GM12878 (cell line): ENCODE measurements around the gene ADD2. TPM values are rescaled to one million over a fixed set of nuclear protein-coding genes. Genes with fewer than 3 reads are reported as not detected.

Source experiments
- ATAC-seq: fragments of 200-7000 bp; cut with Tn5 transposase; 3 replicates; pipeline ENCODE4 v1.9.1; 2020; ENCODE audit warnings: mild to moderate bottlenecking, moderate library complexity
- BruUV-seq: library from RNA; stranded (reverse); fragments of 400-500 nt; replicated peaks from 2 replicates; lab custom pipeline; 2021; lab: Mats Ljungman, UMichigan
- CTCF ChIA-PET: fragments of 300-600 bp; sonication (Branson Sonifier 250); formaldehyde crosslinking; extraction: SDS; loops from one replicate; lab custom pipeline; 2021; ENCODE audit warnings: inconsistent platforms; lab: Yijun Ruan, JAX
- POLR2A ChIA-PET: fragments of 350-600 bp; formaldehyde crosslinking; extraction: SDS; loops from one replicate; lab custom pipeline; 2021; ENCODE audit warnings: inconsistent platforms; lab: Charles Lee
- RAD21 ChIA-PET: fragments of 300-600 bp; sonication (Branson Sonifier 250); formaldehyde crosslinking; loops from one replicate; lab custom pipeline; 2023; ENCODE audit warnings: antibody characterized with exemption; ENCODE audit not compliant: unreplicated experiment; lab: Charles Lee
- SMC1A ChIA-PET: fragments of 300-600 bp; sonication (Branson Sonifier 250); formaldehyde crosslinking; loops from one replicate; lab custom pipeline; 2023; ENCODE audit not compliant: unreplicated experiment, uncharacterized antibody; lab: Charles Lee
- DNase-seq: peaks from one replicate; pipeline ENCODE4 v3.0.0-alpha.2; 2011; ENCODE audit warnings: low read depth, low spot score
- FAIRE-seq: peaks from 3 replicates; lab custom pipeline; 2011; peaks lifted over from hg19 to GRCh38; lab: Jason Lieb, UNC
- H2AFZ ChIP-seq: 2 replicates; pipeline ENCODE4 v1.6.0; 2011; ENCODE audit warnings: low read depth, low read length, control low read depth; ENCODE audit not compliant: control insufficient read depth
- H3K27ac ChIP-seq: 2 replicates; pipeline ENCODE4 v1.5.1; 2011; ENCODE audit warnings: control low read depth; ENCODE audit not compliant: control insufficient read depth, insufficient read depth
- H3K27me3 ChIP-seq, 2 experiments: replicated peaks in 1 of 2; 2 replicates each; pipeline versions ENCODE4 v1.6.0 to v1.6.1; 2011; ENCODE audit warnings: low read length in 1 of 2; ENCODE audit not compliant: control insufficient read depth in 2 of 2, insufficient read depth in 2 of 2
- H3K36me3 ChIP-seq, 2 experiments: 2 replicates each; pipeline ENCODE4 v1.5.1; 2011; ENCODE audit warnings: low read length in 1 of 2; ENCODE audit not compliant: control insufficient read depth in 2 of 2, insufficient read depth in 2 of 2
- H3K4me1 ChIP-seq: 2 replicates; pipeline ENCODE4 v1.6.1; 2011; ENCODE audit warnings: mild to moderate bottlenecking, low read length, moderate library complexity, mixed read lengths; ENCODE audit not compliant: control insufficient read depth, insufficient read depth
- H3K4me2 ChIP-seq: 2 replicates; pipeline ENCODE4 v1.6.0; 2011; ENCODE audit warnings: control low read depth; ENCODE audit not compliant: control insufficient read depth, insufficient read depth
- H3K4me3 ChIP-seq: fragments of 200-600 bp; sonication (generic); 2 replicates; pipeline ENCODE4 v1.5.1; 2016
- H3K79me2 ChIP-seq: 2 replicates; pipeline ENCODE4 v1.6.0; 2011; ENCODE audit warnings: low read length; ENCODE audit not compliant: control insufficient read depth, insufficient read depth
- H3K9ac ChIP-seq: 2 replicates; pipeline ENCODE4 v1.8.0; 2011; ENCODE audit warnings: low read length, control low read depth, mixed read lengths; ENCODE audit not compliant: control insufficient read depth, insufficient read depth
- H3K9me3 ChIP-seq: replicated peaks from 3 replicates; pipeline ENCODE4 v1.5.1; 2011; ENCODE audit warnings: mild to moderate bottlenecking, low read length; ENCODE audit not compliant: control insufficient read depth, insufficient read depth
- H4K20me1 ChIP-seq: 2 replicates; pipeline ENCODE4 v1.6.0; 2011; ENCODE audit not compliant: control insufficient read depth, insufficient read depth
- BHLHE40 ChIP-seq, 2 experiments: fragments of 450-650 bp in 1 of 2; IDR thresholded peaks; 2 replicates each; pipeline ENCODE4 v1.6.1; 2011 to 2017; ENCODE audit warnings: low read depth in 2 of 2, borderline replicate concordance in 1 of 2, improper control_type of control experiment in 1 of 2, low read length in 1 of 2, mild to moderate bottlenecking in 1 of 2
- CBX5 ChIP-seq: sonication (generic); IDR thresholded peaks from 2 replicates; pipeline ENCODE4 v1.6.1; 2016; ENCODE audit warnings: low read depth, moderate library complexity, mild to moderate bottlenecking, inconsistent platforms
- CEBPB ChIP-seq, 2 experiments: fragments of 150-350 bp in 1 of 2; IDR thresholded peaks; 2 replicates each; pipeline ENCODE4 v1.6.1; 2012 to 2014; ENCODE audit warnings: low read depth in 2 of 2, low read length in 2 of 2, borderline replicate concordance in 1 of 2, inconsistent platforms in 1 of 2
- CHD4 ChIP-seq: fragments of 200-600 bp; sonication (generic); IDR thresholded peaks from 2 replicates; pipeline ENCODE4 v1.6.1; 2016; ENCODE audit warnings: mild to moderate bottlenecking
- EED ChIP-seq: sonication (generic); IDR thresholded peaks from 2 replicates; pipeline ENCODE4 v1.6.1; 2016; ENCODE audit warnings: antibody characterized with exemption, low read depth
- EP300 ChIP-seq, 2 experiments: fragments of 150-350 bp in 1 of 2; IDR thresholded peaks; 2 replicates each; pipeline ENCODE4 v1.6.1; 2011 to 2012; ENCODE audit warnings: low read depth in 2 of 2, low read length in 2 of 2, borderline replicate concordance in 1 of 2, improper control_type of control experiment in 1 of 2, inconsistent platforms in 1 of 2; ENCODE audit not compliant: control insufficient read depth in 1 of 2
- KDM1A ChIP-seq: fragments of 200-600 bp; sonication (generic); IDR thresholded peaks from 2 replicates; pipeline ENCODE4 v1.6.1; 2016; ENCODE audit warnings: borderline replicate concordance
- PAX5 ChIP-seq: IDR thresholded peaks from 2 replicates; pipeline ENCODE4 v1.6.1; 2011; ENCODE audit warnings: low read depth, low read length, borderline replicate concordance
- POU2F2 ChIP-seq: IDR thresholded peaks from 3 replicates; pipeline ENCODE4 v1.6.1; 2011; ENCODE audit warnings: low read depth, mild to moderate bottlenecking, low read length, borderline replicate concordance
- ZNF592 ChIP-seq: fragments of 450-650 bp; IDR thresholded peaks from 2 replicates; pipeline ENCODE4 v1.6.1; 2017; ENCODE audit warnings: mild to moderate bottlenecking, moderate library complexity
- WGBS: methylation state at CpG from one replicate; pipeline ENCODE4 v1.1.6; 2016; ENCODE audit warnings: low lambda C conversion rate; ENCODE audit not compliant: insufficient replicate concordance, insufficient coverage; ENCODE audit errors: missing lambda C conversion rate; 5-methylcytosine and 5-hydroxymethylcytosine counted together
- in situ Hi-C: fragments of 300-500 bp; cut with MboI; formaldehyde crosslinking; loops from 9 replicates; pipeline ENCODE4 v1.14.3; 2018; ENCODE audit warnings: mixed read lengths
- intact Hi-C: fragments of 100-400 bp; cut with micrococcal nuclease; formaldehyde crosslinking; loops from one replicate; pipeline ENCODE4 v1.14.2; 2022; ENCODE audit not compliant: unreplicated experiment
- polyA plus RNA-seq, 11 experiments: library from polyadenylated mRNA; depleted of rRNA in 4 of 11; unstranded in 6 of 11; stranded (reverse) in 5 of 11; fragments of >200 nt; fragmentation: Nextera tagmentation in 4 of 11; fragmentation: Illumina TruSeq in 1 of 11; extraction: Ambion mirVana in 4 of 11; extraction: Trizol in 1 of 11; gene quantifications; 1 replicate in 1 of 11; 2 replicates in 10 of 11; pipeline versions ENCODE4 v1.2.1 to v1.2.3, GENCODE V29; 2011 to 2016; ENCODE audit warnings: inconsistent platforms in 2 of 11, missing spikeins in 2 of 11, low read depth in 1 of 11
- total RNA-seq, 4 experiments: library from RNA; depleted of rRNA in 3 of 4; stranded (reverse); fragments of >200 nt in 3 of 4; fragmentation: Illumina TruSeq in 1 of 4; extraction: Trizol in 1 of 4; gene quantifications; 2 replicates each; pipeline versions ENCODE4 v1.2.1 to v1.2.3, GENCODE V29; 2013 to 2021
- TF ChIP-seq, protein P1 (sequence below): fragments of 450-650 bp; IDR thresholded peaks from 2 replicates; pipeline ENCODE4 v1.6.1; 2017; ENCODE audit warnings: antibody characterized with exemption, mild to moderate bottlenecking, moderate library complexity
- TF ChIP-seq, protein P2 (sequence below): fragments of 450-650 bp; IDR thresholded peaks from 2 replicates; pipeline ENCODE4 v1.6.1; 2017; ENCODE audit warnings: borderline replicate concordance
- TF ChIP-seq, protein P3 (sequence below): IDR thresholded peaks from 2 replicates; pipeline ENCODE4 v1.6.1; 2011; ENCODE audit warnings: low read depth, mild to moderate bottlenecking, low read length, moderate library complexity, borderline replicate concordance; ENCODE audit errors: extremely low read depth

ADD2 gene
- total and polyA plus RNA-seq, 10 of the 15 experiments (the other 5 are each of a cell fraction or from before 2014, with no cell fraction given), result 0.05 to 0.13 (median 0.08) TPM; not detected in 7

DNA sequence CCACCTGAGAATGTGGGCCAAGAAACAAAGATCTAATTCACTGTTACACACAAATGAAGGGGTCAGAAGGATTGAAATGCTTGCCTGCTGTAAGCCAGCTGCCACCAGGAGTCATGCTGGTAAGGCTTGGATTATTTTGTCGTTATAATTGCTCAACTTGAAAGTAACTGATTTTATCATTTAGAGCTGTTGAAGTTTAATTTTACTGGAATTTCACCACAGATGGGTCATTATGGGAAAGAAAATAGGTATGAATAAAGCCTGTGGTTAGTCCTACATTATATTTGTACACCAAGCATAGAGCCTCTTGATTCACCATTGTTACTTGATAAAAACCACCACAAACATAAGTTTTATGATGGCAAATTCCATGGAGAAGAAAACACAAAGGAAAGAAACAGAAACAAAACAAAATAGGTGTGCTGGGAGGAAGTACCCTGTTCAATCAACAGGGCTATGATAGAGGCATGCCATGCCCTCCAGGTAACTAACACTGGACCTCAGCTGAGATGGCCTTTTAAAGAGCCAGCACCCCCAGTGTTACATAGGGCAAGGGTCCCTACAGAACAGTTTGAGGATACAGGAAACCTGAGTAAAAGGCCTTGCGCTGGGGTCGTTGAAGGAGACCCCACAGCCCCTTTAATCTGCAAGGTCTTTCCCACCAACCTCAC is 49.4 kb upstream of the ADD2 start:
- in situ Hi-C loops (no loop called here), intact Hi-C loops (no loop called here)
- H3K79me2 ChIP-seq, result no peaks in the 10 kb centered on the region
- no peak overlapping the region for H2AFZ ChIP-seq
- no peak for FAIRE-seq
- H3K9me3 ChIP-seq, result no peaks in the 10 kb centered on the region
- ChIA-PET CTCF (no interaction called here), POLR2A (no interaction called here), SMC1A (no interaction called here), RAD21 (no interaction called here)
- no TSS peak for BruUV-seq
- H3K4me3 ChIP-seq, result no peak overlapping the region
- no peak overlapping the region for H3K4me2 ChIP-seq
- ATAC-seq, result no peak
- peaks cover 4 to 6% of the 10 kb centered on the region in 2 experiments; a peak in 2 of 4 replicates for H3K27me3 ChIP-seq
- H3K9ac ChIP-seq, result no peak overlapping the region
- H3K4me1 ChIP-seq, result no peaks in the 10 kb centered on the region
- no peak for DNase-seq
- no peaks in the 10 kb centered on the region for H4K20me1 ChIP-seq
- no peak overlapping the region for H3K27ac ChIP-seq
- 58% methylated on average over 3 of the region's 3 CpGs for WGBS
- H3K36me3 ChIP-seq, result no peaks in the 10 kb centered on the region
- TF ChIP-seq PAX5 (no peak), CBX5 (no peak), POU2F2 (no peak), ZNF592 (no peak), EP300 (IDR thresholded peaks at IDR 0.05; ENCODE audit: borderline replicate concordance in 1 of 2, control insufficient read depth in 1 of 2, low read depth in 2 of 2, low read length in 2 of 2) (no peak), BHLHE40 (IDR thresholded peaks at IDR 0.05; ENCODE audit: borderline replicate concordance in 1 of 2, low read depth in 2 of 2, low read length in 1 of 2) (no peak), KDM1A (no peak), CEBPB (IDR thresholded peaks at IDR 0.05; ENCODE audit: borderline replicate concordance in 1 of 2, low read depth in 2 of 2, low read length in 2 of 2) (no peak), EED (no peak), CHD4 (no peak)
- TF ChIP-seq, protein P1, sequence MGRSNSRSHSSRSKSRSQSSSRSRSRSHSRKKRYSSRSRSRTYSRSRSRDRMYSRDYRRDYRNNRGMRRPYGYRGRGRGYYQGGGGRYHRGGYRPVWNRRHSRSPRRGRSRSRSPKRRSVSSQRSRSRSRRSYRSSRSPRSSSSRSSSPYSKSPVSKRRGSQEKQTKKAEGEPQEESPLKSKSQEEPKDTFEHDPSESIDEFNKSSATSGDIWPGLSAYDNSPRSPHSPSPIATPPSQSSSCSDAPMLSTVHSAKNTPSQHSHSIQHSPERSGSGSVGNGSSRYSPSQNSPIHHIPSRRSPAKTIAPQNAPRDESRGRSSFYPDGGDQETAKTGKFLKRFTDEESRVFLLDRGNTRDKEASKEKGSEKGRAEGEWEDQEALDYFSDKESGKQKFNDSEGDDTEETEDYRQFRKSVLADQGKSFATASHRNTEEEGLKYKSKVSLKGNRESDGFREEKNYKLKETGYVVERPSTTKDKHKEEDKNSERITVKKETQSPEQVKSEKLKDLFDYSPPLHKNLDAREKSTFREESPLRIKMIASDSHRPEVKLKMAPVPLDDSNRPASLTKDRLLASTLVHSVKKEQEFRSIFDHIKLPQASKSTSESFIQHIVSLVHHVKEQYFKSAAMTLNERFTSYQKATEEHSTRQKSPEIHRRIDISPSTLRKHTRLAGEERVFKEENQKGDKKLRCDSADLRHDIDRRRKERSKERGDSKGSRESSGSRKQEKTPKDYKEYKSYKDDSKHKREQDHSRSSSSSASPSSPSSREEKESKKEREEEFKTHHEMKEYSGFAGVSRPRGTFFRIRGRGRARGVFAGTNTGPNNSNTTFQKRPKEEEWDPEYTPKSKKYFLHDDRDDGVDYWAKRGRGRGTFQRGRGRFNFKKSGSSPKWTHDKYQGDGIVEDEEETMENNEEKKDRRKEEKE, result no peak
- TF ChIP-seq, protein P2, sequence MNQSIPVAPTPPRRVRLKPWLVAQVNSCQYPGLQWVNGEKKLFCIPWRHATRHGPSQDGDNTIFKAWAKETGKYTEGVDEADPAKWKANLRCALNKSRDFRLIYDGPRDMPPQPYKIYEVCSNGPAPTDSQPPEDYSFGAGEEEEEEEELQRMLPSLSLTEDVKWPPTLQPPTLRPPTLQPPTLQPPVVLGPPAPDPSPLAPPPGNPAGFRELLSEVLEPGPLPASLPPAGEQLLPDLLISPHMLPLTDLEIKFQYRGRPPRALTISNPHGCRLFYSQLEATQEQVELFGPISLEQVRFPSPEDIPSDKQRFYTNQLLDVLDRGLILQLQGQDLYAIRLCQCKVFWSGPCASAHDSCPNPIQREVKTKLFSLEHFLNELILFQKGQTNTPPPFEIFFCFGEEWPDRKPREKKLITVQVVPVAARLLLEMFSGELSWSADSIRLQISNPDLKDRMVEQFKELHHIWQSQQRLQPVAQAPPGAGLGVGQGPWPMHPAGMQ, result no peak
- TF ChIP-seq, protein P3, sequence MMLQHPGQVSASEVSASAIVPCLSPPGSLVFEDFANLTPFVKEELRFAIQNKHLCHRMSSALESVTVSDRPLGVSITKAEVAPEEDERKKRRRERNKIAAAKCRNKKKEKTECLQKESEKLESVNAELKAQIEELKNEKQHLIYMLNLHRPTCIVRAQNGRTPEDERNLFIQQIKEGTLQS, result no peak
